HCT116 (cell line): ENCODE measurements around the gene TLL2.

Experiments
- EGR1 ChIP-seq: IDR thresholded peaks from 2 replicates; pipeline ENCODE4 v1.6.1; 2012; ENCODE audit warnings: low read depth
- JUND ChIP-seq: IDR thresholded peaks from 2 replicates; pipeline ENCODE4 v1.6.1; 2012
- TF ChIP-seq, protein P1 (sequence below), 3 experiments: fragments of 200-600 bp in 1 of 3; sonication (generic) in 1 of 3; IDR thresholded peaks in 2 of 3; conservative IDR thresholded peaks in 1 of 3; 2 replicates each; pipeline ENCODE4 v1.5.1; 2012 to 2017; ENCODE audit warnings: low read depth in 2 of 3, low read length in 2 of 3, antibody characterized with exemption in 1 of 3, borderline replicate concordance in 1 of 3, control low read depth in 1 of 3, mild to moderate bottlenecking in 1 of 3, mixed read lengths in 1 of 3, mixed run types in 1 of 3, moderate library complexity in 1 of 3; ENCODE audit not compliant: insufficient read depth in 1 of 3

DNA sequence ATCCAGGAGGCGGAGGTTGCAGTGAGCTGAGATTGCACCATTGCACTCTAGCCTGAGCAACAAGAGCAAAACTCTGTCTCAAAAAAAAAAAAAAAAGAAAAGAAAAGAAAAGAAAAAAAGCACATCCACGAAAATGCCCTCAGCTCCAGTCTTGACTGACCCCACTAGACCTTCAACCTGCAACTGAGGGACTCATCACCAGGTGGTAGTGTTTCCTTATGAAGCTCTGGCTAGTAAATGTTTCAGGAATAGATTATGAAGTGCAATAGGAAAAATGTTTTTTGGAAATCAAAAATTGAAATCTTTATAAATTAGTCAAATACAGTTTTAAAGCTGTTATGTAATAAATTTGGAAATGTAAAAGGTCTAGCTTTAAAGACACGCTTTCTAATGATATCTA, 22.4 kb downstream of the TLL2 start:
- TF ChIP-seq JUND (no peak), EGR1 (no peak)
- TF ChIP-seq, protein P1, sequence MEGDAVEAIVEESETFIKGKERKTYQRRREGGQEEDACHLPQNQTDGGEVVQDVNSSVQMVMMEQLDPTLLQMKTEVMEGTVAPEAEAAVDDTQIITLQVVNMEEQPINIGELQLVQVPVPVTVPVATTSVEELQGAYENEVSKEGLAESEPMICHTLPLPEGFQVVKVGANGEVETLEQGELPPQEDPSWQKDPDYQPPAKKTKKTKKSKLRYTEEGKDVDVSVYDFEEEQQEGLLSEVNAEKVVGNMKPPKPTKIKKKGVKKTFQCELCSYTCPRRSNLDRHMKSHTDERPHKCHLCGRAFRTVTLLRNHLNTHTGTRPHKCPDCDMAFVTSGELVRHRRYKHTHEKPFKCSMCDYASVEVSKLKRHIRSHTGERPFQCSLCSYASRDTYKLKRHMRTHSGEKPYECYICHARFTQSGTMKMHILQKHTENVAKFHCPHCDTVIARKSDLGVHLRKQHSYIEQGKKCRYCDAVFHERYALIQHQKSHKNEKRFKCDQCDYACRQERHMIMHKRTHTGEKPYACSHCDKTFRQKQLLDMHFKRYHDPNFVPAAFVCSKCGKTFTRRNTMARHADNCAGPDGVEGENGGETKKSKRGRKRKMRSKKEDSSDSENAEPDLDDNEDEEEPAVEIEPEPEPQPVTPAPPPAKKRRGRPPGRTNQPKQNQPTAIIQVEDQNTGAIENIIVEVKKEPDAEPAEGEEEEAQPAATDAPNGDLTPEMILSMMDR (IDR thresholded peaks at IDR 0.05 in 2 of 3, conservative IDR thresholded peaks at IDR 0.05 in 1 of 3; ENCODE audit: borderline replicate concordance in 1 of 3, insufficient read depth in 1 of 3, low read depth in 2 of 3, low read length in 2 of 3) = peak; percentile 45 to 75 (median 52)
